Heart right ventricle (tissue), 16 donors: ENCODE results near the gene ITGA2B. TPM values are rescaled to one million over a fixed set of nuclear protein-coding genes. Genes with fewer than 3 reads are reported as not detected.

ENCODE experiments used
- ATAC-seq, 8 donors: fragments of 200-7000 bp; cut with Tn5 transposase; one replicate each; pipeline ENCODE4 v1.9.1; 2020; ENCODE audit warnings: mild to moderate bottlenecking in 8 of 8, moderate library complexity in 8 of 8, moderate number of reproducible peaks in 1 of 8
- DNase-seq, 2 donors: peaks; one replicate each; pipeline ENCODE4 v3.0.0-alpha.2; 2020
- H3K27ac ChIP-seq, 10 donors: fragments of 200-600 bp; sonication (generic) in 2 of 10; one replicate each; pipeline versions ENCODE4 v1.5.0 to v1.8.0; 2020 to 2022; ENCODE audit warnings: mild to moderate bottlenecking in 3 of 10
- H3K27me3 ChIP-seq, 7 donors: fragments of 200-600 bp; one replicate each; pipeline ENCODE4 v1.8.0; 2021 to 2022; ENCODE audit warnings: mild to moderate bottlenecking in 2 of 7
- H3K36me3 ChIP-seq, 9 donors: fragments of 200-600 bp; sonication (generic) in 1 of 9; one replicate each; pipeline versions ENCODE4 v1.5.0 to v1.8.0; 2020 to 2022; ENCODE audit warnings: mild to moderate bottlenecking in 2 of 9
- H3K4me1 ChIP-seq, 9 donors: fragments of 200-600 bp; sonication (generic) in 1 of 9; one replicate each; pipeline versions ENCODE4 v1.5.0 to v1.8.0; 2020 to 2022; ENCODE audit warnings: mild to moderate bottlenecking in 4 of 9
- H3K4me3 ChIP-seq, 10 donors: fragments of 200-600 bp; sonication (generic) in 2 of 10; one replicate each; pipeline versions ENCODE4 v1.5.0 to v1.8.0; 2020 to 2022; ENCODE audit warnings: mild to moderate bottlenecking in 7 of 10, moderate library complexity in 2 of 10
- H3K9me3 ChIP-seq, 11 donors: fragments of 200-600 bp in 10 of 11; sonication (generic) in 2 of 11; one replicate each; pipeline versions ENCODE4 v1.5.0 to v1.8.0; 2013 to 2022; ENCODE audit warnings: mild to moderate bottlenecking in 2 of 11, control low read depth in 1 of 11, moderate library complexity in 1 of 11
- CTCF ChIP-seq, 9 donors: fragments of 200-600 bp; sonication (generic) in 2 of 9; IDR thresholded peaks; one replicate each; pipeline versions ENCODE4 v1.5.0 to v1.8.0; 2021 to 2022; ENCODE audit warnings: antibody characterized with exemption in 9 of 9, mild to moderate bottlenecking in 5 of 9, moderate library complexity in 1 of 9
- WGBS, 2 donors: extraction: QIAGEN DNeasy Blood & Tissue Kit; methylation state at CpG; one replicate each; pipeline ENCODE4 v1.1.7; 2013; ENCODE audit warnings: inconsistent platforms in 1 of 2; 5-methylcytosine and 5-hydroxymethylcytosine counted together
- intact Hi-C, 10 donors: fragments of 100-400 bp; cut with DNase I; formaldehyde crosslinking; loops; one replicate each; pipeline versions ENCODE4 v1.11.1 to v1.14.2; 2022
- polyA plus RNA-seq, 2 donors: library from polyadenylated mRNA; stranded (reverse); fragments of 200-250 nt; gene quantifications; one replicate each; pipeline ENCODE4 v1.2.3, GENCODE V29; 2013
- total RNA-seq, 10 donors: library from RNA; stranded (reverse); fragmentation: NEBNext Ultra II Directional in 3 of 10; extraction: Animal tissue kit (Norgen Biotek cat#: 25700) in 3 of 10; gene quantifications; one replicate each; pipeline versions ENCODE4 v1.2.1 to v1.2.4, GENCODE V29; 2021 to 2023
- donor health status: Arrhythmogenic right ventricular cardiomyopathy.
- donor health status: ischemic (EF 13 %, LVEDD 7.1; RV severe dilation, severe dysfunction).
- donor health status: healthy with polysubstance abuse.
- donor health status: DM: no; HTN: yes; CAD: no.
- donor health status: DM: no; HTN: no; CAD: no.
- donor health status: ischemic (EF 25% LVEDD 6.9; RV normal size, moderate dysfunction).
- donor health status: ischemic (EF 25% LVEDD 5.7; RV mildly dilated, moderate dysfunction).
- donor health status: healthy.
- donor health status: DM: yes; HTN: yes; CAD: no.
- donor health status: Ischemic cardiomyopathy.
- donor health status: ischemic (EF 35%, LVEDD 5.7; RV mildly dilated, moderate dysfunction).
- donor health status: nonischemic (EF 11% LVEDD 7.7; RV severe dilation, severe dysfunction).
- donor health status: DM: yes; HTN: yes; CAD: no.
- donor health status: PGD.
- donor health status: ischemic (EF 29% LVEDD 5.4; RV normal size, mild dysfunction).
- donor health status: nonischemic (EF 23%, LVEDD 6.1; RV moderate dilation, normal function).

ITGA2B gene
- total and polyA plus RNA-seq, 12 donors, result 0.18 to 1.2 (median 0.62) TPM; not detected in 1

DNA sequence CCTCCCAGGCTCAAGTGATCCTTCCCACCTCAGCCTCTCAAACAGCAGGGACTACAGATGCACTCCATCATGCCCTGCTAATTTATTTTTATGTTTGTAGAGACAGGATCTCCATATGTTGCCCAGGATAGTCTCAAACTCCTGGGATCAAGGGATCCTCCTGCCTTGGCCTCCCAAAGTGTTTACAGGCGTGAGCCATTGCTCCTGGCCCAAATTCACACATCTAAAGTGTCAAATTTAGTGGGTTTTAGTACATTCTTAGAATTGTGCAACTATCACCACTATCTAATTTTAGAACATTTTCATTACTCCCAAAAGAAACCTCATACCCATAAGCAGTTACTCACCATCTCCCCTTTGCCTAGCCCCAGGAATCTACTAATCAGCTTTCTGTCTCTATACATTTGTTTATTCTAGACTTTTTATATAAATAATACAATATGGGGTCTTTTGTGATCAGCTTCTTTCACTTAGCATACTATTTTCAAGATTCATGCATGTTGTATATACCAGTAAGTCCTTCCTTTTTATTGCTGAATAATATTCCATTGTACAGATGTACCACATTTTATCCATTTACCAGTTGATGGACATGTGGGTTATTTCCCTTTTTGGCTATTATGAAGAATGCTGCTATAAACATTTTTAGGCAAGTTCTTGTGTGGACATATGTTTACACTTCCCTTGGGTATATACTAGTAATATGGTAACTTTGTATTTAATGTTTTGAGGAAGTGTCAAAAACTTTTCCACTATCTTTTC, 25.1 kb upstream of the ITGA2B start:
- Histone ChIP-seq H3K27ac (no peak overlapping the region), H3K4me1 (no peaks in the 10 kb centered on the region), H3K9me3 (no peaks in the 10 kb centered on the region), H3K36me3 (peaks cover 0 to 78% (median 6%) of the 10 kb centered on the region in 9 donors), H3K4me3 (no peak overlapping the region), H3K27me3 (no peaks in the 10 kb centered on the region)
- intact Hi-C loops, result no loop called here
- WGBS, 2 donors, result 98 to 100% methylated on average over 1 of the region's 1 CpG
- ATAC-seq (no peak), DNase-seq (no peak)
- no peak for TF ChIP-seq CTCF (IDR thresholded peaks at IDR 0.05)

- Histone ChIP-seq H3K4me3 (no peak overlapping the region), H3K27me3 (no peaks in the 10 kb centered on the region), H3K4me1 (no peaks in the 10 kb centered on the region), H3K27ac (no peak overlapping the region), H3K9me3 (no peaks in the 10 kb centered on the region), H3K36me3 (peaks cover 0 to 53% (median 11%) of the 10 kb centered on the region in 9 donors)
- intact Hi-C loops, result loop anchor here in 2 of 10 donors (10.0 kb wide), 1 partner anchor 115 kb away; no protein-coding TSS in a partner anchor
- WGBS, 2 donors, result 87 to 88% methylated on average over 7 of the region's 7 CpGs
- TF ChIP-seq CTCF (IDR thresholded peaks at IDR 0.05), result no peak
- DNase-seq, result no peak
- no peak for ATAC-seq
Measured at GRCh38 chr17:44409309-44410028, 20.0 kb upstream of the ITGA2B start.

DNA sequence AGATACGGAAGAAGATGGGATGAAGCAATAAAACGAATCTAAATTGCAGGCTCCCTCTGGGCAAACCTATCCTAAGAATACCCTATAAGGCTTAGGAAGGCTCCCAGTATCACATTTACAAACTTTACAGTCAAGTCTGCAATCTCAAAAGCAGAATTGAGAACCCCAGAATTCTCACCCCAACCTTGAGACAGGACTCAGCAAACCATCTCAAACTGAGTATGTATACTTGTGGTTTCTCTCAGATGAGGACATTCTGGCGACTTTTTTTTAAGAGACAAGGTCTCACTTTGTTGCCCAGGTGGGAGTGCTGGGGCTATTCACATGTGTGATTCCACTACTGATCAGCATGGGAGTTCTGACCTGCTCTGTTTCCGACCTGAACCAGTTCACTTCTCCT, 19.3 kb upstream of the ITGA2B start:
- DNase-seq (no peak), ATAC-seq (no peak)
- no peak for TF ChIP-seq CTCF (IDR thresholded peaks at IDR 0.05)
- H3K27me3 ChIP-seq, result no peaks in the 10 kb centered on the region
- H3K9me3 ChIP-seq, result no peaks in the 10 kb centered on the region
- intact Hi-C loops, result loop anchor here in 2 of 10 donors (10.0 kb wide), 1 partner anchor 116 kb away; no protein-coding TSS in a partner anchor
- H3K4me1 ChIP-seq, result no peaks in the 10 kb centered on the region
- WGBS, 2 donors, result 97 to 98% methylated on average over 4 of the region's 4 CpGs
- H3K36me3 ChIP-seq, result peaks cover 0 to 55% (median 16%) of the 10 kb centered on the region in 9 donors
- no peak overlapping the region for H3K4me3 ChIP-seq
- no peak overlapping the region for H3K27ac ChIP-seq

DNA sequence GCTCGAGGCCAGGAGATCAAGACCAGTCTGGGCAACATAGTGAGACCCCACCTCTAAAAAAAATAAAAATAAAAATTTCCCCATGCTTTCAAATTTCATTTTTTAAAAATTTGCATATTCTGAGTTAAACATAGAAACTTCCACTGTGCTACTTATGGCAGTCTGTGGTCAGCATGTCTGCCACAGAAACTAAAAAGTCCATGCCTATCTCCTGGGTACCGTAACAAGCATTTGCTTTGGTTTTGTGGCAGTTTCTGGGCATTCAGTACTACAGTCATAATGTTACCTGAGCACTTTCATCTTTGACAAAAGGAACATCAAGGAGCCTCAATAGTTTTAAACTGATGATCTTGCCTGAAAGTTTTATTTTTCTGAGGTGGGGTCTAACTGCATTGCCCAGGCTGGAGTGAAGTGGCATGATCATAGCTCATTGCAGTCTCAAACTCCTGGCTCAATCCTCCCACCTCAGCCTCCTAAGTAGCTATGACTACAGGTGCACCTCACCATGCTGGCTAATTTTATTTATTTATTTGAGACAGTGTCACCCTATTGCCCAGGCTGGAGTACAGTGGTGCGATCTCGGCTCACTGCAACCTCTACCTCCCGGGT, 13.2 kb upstream of the ITGA2B start:
- Histone ChIP-seq H3K4me3 (no peak overlapping the region), H3K4me1 (no peaks in the 10 kb centered on the region), H3K36me3 (peaks cover 0 to 94% (median 52%) of the 10 kb centered on the region in 9 donors), H3K27ac (no peak overlapping the region), H3K9me3 (no peaks in the 10 kb centered on the region), H3K27me3 (no peaks in the 10 kb centered on the region)
- TF ChIP-seq CTCF (IDR thresholded peaks at IDR 0.05), result no peak
- DNase-seq, result no peak
- intact Hi-C loops, result loop anchor here in 3 of 10 donors (5.0 to 10.0 kb wide), 2 partner anchors 120 to 122 kb away; no protein-coding TSS in a partner anchor
- ATAC-seq, result no peak
- 95 to 96% methylated on average over 5 of the region's 5 CpGs for WGBS, 2 donors
